ENCODE measurements around the gene NEK5.
"Not testable (repeated sequence)": the region's sequence is repeated elsewhere in the genome, so short reads cannot be mapped to it uniquely, and the experiment has no call there.

The NEK5 gene

DNA sequence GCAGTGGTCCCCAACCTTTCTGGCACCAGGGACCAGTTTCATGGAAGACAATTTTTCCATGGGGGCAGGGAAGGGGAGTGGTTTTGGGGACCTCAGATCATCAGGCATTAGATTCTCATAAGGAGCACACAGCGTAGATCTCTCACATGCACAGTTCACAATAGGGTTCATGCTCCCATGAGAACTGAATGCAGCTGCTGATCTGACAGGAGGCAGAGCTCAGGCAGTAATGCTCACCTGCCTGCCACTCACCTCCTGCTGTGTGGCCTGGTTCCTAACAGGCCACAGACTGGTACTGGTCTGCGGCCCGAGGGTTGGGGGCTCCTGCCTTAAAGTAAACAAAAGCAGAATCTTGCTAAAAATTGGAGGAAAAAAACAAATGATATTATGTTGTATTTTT, 67.8 kb downstream of the NEK5 start:
- not testable (repeated sequence) for DNase-seq

DNA sequence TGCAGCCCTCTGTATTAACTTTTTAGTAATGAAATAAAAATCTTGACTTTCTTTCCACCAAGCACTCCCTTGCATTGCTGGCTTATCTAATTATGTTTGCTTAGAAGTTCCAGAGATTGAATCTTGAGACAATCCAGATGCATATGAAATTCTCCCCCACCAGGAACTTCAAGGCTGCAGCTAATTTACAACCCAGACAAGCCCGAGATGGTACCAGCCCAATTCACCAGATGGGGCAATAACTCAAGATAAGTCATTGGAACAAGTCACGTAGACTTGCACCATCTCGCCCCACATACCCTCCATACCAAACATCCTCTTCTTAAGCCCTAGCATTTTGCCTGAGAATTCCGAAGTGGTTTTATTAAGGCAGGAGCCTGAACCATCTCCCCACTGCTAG, 75.4 kb downstream of the NEK5 start:
- no peak for DNase-seq

DNA sequence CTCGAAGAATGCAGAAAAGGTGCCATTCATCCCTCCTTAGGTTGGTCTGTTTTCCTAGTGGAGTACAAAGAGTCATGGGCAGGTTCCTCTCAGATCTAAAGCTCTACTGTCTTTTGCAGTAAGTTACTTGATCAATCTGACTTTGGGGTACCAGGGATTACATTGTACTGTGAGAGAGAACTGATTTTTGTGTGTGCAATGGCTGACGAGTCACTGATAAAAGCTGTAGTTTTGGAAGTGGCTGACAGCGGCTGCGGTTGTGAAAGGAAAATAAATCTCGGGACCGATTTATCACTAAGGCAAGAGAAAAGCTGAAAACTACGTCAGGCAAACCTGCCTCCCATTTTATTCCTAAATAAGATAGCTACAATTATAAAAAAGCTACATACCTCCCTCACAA, 77.5 kb downstream of the NEK5 start:
- DNase-seq, result no peak

- DNase-seq, result no peak
Measured at GRCh38 chr13:52048516-52048915, 80.4 kb downstream of the NEK5 start.

GRCh38 chr13:52047463-52047862, 81.4 kb downstream of the NEK5 start:
- no peak for DNase-seq

DNA sequence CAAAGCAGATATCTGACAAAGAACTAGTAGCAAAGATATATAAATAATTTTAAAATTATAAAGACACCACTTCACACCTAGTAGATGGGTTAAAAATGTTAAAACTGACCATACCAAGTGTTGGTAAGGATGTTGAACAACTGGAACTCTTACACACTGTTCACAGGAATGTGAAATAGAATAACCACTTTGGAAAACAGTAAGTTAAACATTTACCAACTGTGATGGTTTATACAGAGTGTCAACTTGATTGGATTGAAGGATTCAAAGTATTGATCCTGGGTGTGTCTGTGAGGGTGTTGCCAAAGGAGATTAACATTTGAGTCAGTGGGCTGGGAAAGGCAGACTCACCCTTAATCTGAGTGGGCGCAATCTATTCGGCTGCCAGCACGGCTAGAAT, 85.2 kb downstream of the NEK5 start:
- DNase-seq, result no peak

GRCh38 chr13:52036037-52036436, 92.8 kb downstream of the NEK5 start:
- no peak for DNase-seq

DNA sequence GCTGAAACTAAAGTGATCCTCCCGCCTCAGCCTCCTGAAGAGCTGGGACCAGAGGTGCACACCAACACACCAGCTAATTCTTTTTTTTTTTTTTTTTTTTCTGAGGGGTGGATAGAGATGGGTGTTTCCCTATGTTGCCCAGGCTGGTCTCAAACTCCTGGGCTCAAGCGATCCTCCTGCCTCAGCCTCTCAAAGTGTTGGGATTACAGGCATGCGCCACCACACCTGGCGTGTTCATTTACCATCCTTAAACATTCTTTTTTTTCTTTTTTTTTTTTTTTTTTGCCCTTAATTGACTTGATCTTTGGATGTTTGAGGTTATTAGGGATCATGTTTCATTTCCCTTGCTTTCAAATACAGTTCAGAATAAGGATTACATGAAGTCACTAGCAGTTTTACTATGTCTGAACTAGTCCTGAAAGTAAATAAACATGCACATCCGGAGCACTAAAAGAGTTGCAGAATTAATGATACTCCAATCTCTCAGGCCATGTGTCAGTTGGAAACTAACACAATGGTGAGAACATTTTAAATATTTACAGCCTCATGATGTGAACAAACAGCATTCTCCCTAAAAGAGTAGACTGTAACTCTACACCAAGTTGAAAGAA, 94.2 kb downstream of the NEK5 start:
- DNase-seq, result no peak

DNA sequence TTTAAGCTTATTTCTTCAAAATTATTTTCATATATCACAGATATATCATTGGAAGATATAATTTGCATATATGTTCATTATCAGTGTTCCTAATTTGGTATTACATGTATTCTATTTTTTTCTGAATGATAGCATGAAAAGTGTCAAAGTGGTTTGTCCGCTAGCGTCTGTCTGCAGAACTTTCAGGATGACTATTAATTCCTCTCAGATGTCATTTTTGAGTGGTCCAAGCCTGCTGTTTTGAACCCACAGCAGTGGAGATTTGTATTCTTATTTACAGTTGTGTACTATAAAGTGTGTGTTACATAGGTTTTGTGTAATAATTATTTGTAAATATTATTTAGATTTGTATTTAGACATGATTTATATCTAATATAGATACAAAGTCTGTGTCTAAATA, 95.8 kb downstream of the NEK5 start:
- no peak for DNase-seq

DNA sequence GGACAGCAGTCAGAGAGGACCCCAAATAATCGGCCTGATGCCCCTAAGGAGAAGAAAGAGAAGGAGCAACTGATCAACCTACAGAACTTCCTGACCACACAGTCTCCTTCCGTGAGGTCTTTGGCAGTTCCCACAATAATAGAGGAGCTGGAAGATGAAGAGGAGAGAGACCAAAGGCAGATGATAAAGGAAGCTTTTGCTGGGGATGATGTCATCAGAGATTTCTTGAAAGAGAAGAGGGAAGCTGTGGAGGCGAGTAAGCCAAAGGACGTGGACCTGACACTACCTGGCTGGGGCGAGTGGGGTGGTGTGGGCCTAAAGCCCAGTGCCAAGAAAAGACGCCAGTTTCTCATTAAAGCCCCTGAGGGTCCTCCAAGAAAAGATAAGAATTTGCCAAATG, 98.5 kb downstream of the NEK5 start:
- not testable (repeated sequence) for DNase-seq

GRCh38 chr13:52029569-52029968, 99.3 kb downstream of the NEK5 start:
- no peak for DNase-seq

- no peak for DNase-seq
Measured at GRCh38 chr13:52027832-52028231, 101.0 kb downstream of the NEK5 start.

DNA sequence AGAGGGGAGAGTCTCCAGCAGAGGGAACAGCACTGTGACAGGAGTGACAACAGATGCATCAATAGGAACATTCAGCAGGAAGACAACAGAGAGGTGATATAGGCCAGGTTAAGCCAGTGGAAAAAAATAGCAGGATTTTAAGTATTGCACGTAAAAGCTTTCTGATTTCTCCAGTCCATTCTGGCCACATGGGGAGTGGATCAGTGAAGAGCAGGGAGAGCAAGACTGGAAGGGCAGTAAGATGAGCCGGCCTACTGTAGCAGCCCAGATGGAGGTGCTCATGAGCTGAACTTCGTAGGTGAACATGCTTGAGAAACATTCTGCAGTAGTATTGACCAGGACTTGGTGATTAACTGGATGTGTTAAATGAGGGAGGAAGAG, 102.6 kb downstream of the NEK5 start:
- no peak for DNase-seq

- no peak for DNase-seq
Measured at GRCh38 chr13:52025475-52026245, 103.2 kb downstream of the NEK5 start.

DNA sequence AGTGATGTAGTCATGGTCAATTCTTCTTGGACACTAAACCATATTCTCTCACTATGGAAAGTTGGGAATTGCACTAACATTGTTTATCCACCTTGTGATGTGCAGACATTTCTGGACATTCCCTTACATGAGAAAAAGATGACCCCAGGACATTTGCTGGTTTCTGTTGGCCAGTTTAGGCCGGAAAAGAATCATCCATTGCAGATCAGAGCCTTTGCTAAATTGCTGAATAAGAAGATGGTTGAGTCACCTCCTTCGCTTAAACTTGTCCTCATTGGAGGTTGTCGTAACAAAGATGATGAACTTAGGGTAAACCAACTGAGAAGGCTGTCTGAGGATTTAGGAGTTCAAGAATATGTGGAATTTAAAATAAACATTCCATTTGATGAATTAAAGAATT, 104.4 kb downstream of the NEK5 start, which contains the start of gene UTP14C:
Gene UTP14C, plus strand, starts transcription at position 211 of the 400 bp plus-strand sequence. CDS start 4,114 bp downstream, outside the sequence.
- no peak for DNase-seq

DNA sequence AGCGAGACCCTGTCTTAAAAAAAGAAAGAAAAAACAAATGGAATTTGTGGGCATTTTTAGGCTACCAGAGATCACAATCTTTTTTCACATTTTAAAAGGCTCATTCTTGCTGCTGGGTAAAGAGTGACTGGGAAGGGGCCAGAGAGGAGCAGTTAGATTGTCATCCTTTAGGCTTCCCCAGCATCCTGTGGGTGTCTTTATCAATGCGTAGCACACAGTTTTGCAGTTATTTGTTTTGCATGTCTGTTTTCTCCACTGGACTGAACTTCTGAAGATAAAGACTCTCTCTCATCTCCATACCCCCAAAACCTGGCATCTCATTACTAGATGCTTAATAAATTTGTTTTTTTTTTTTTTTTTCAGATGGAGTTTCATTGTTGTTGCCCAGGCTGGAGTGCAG, 106.5 kb downstream of the NEK5 start:
- DNase-seq, result no peak

DNA sequence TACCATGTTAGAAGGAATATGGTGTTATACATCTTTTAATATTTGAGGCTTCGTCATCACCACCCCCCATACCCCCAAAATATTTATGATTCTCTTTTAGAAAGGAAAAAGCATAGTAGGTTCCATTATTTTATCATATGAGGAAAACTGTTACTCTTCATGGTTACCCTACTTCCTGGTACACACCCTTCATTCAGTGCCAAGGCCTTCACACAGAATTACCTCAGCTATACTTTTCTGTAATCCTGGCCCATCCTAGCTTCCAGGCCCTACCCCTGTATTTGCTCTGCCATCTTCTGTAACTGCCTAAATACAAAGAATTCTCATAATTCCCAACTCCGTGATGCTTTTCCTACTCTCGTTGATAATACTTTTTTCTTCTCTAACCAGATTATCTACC, 108.7 kb downstream of the NEK5 start:
- DNase-seq, result no peak

- no peak for DNase-seq
Measured at GRCh38 chr13:52016296-52016695, 112.6 kb downstream of the NEK5 start.

- DNase-seq, result no peak
Measured at GRCh38 chr13:52012512-52012836, 116.4 kb downstream of the NEK5 start.

DNA sequence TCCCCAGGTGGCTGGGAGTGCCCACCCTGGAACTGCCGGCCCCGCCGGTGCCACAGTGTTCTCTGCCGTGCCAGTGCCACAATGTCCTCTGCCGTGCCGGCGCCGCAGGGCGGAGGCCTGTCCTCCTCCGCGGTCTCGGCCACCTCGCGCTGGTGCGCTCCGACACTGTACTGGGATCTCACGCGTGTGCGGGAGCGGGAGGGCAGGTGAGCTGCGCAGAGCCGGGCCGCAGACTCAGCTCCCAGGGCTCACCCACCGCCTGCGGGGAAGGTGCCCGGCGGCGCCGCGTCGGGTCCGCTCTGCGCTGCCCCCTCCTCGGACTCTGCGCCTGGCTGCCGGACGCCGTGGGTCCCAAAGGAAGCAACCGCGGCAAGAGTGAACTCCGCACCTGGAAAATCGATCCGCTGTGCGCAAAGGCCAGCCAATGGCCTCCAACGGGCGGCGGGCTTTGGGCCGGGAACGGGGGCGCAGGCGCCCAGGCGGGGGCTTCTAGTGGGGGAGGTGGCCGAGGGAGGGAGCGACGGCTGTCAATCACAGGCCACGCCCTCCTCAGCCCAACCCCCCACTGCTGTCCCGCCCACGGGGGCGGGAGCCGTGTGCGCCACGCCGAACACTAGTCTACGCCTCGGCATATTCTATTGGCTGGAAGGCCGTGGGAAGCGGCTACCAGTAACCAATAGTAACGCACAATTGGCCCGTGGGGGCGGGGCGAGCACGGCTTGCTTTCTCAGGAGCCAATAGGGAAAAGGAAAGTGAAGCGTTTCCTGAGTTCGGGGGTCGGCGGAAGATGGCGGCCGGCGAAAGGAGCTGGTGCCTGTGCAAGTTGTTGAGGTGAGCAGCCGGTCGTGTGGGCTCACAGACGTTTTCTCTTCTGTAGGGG, 117.0 kb downstream of the NEK5 start, which contains the start of gene ALG11:
Gene ALG11, plus strand, starts transcription at position 767 of the 880 bp plus-strand sequence. Its CDS starts 21 bp downstream, at position 788.
- DNase-seq, result peak; percentile 100

DNA sequence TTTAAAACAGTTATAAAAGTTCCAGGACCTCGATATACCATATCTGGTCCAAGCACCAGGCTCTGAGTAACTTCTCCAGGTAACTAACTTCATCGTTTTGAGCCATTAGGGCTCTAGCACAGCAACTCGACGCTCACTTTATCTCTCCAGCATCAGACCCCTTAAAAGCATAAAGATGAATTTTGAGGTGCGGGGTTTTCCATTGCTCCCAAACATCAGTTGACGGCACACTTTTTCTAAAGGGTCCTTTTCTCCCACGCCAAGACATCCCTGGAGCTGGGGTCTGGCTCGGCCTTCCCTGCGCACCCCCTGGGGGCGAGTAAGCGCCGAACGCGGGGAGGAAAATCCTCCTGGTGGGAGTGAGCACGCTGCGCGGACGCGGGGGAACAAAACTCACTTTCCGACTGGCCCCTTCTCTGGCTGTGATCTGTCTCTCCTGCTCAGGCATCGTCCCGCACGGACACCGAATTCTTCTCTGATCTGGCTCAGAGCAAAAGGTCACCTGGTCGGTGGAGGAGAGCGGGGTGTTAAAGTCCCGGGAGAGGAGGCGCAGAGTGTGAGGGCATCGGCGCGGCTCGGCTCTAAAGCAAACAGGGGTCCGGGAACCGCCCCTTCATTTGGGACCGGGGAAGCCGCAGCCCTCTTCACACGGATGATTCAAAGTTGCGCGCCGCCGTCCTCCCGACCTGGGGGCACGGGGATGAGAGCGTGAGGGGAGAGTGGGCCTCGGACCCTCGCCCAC, 117.8 kb downstream of the NEK5 start, which contains the start of gene ATP7B:
Gene ATP7B, minus strand, starts transcription at position 561 of the 742 bp plus-strand sequence. Its CDS starts 113 bp downstream, at position 448.
- DNase-seq, result peak; percentile 41

GRCh38 chr13:52009946-52010345, 118.9 kb downstream of the NEK5 start:
- no peak for DNase-seq

Data from activated T-cell treated with anti-CD3 and anti-CD28 coated beads, Interleukin-2, amount 50 U/mL, for 1 hour (primary cell).